Activated CD4-positive, CD25-positive, alpha-beta regulatory T cell treated with anti-CD3 and anti-CD28 coated beads, Interleukin-2, amount 50 U/mL, for 16 hours (primary cell): ENCODE data around the gene SETDB1.
"Not testable (repeated sequence)": the region's sequence is repeated elsewhere in the genome, so short reads cannot be mapped to it uniquely, and the experiment has no call there.

Experiments
- DNase-seq: peaks from one replicate; pipeline ENCODE4 v3.0.0-alpha.2; 2020; ENCODE audit warnings: low read depth, low spot score

SETDB1 gene

DNA sequence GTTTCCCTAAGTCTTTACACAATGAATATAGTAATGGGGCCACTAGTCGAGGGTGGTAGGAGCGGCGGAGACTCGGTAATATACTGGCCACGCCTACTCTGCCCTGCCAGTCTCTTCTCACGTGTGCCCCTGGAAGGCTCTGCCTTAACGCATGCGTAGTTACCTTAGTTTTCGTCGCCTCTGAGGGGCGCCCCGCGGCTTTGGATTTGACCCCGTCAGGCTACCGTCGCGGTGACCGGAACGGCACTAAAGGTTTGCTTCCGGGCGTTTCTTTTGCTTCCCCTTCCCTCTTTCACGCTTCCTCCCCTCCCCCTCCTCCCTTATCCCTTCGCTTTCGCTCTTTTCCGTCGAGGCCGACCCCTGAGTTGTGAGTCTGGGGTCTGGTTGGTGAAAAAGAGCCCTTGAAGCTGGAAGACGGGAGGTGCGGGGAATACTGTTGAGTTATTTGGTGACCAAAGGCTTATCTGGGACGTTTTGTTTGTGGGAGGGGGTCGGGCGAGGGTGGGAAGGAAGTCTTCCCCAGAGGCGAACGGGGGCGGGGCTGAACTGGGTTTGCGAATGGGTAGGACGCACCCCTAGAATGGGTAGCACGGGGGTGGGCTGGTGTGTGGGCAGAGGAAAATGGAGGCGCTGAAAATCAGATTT is at the start of gene SETDB1:
SETDB1 (plus strand) TSS at position 267 of the 645 bp plus-strand sequence. CDS start 1,352 bp downstream, outside the sequence.
- peak; percentile 83 for DNase-seq

DNA sequence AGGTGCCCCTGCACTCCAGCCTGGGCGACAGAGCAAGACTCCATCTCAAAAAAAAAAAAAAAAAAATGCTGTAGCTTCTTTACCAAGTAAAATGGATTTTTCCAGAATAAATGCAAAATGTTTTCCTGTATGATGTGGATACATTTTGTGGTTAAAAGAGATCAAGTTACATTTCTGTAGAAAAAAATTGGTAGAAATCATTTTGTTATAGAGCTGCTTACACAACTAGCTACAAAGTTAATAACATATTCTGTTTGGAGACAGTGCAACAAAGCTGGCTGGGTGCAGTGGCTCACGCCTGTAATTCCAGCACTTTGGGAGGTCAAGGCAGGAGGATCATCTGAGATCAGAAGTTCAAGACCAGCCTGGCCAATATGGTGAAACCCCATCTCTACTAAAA is 47.2 kb upstream of the SETDB1 start:
- DNase-seq, result not testable (repeated sequence)

DNA sequence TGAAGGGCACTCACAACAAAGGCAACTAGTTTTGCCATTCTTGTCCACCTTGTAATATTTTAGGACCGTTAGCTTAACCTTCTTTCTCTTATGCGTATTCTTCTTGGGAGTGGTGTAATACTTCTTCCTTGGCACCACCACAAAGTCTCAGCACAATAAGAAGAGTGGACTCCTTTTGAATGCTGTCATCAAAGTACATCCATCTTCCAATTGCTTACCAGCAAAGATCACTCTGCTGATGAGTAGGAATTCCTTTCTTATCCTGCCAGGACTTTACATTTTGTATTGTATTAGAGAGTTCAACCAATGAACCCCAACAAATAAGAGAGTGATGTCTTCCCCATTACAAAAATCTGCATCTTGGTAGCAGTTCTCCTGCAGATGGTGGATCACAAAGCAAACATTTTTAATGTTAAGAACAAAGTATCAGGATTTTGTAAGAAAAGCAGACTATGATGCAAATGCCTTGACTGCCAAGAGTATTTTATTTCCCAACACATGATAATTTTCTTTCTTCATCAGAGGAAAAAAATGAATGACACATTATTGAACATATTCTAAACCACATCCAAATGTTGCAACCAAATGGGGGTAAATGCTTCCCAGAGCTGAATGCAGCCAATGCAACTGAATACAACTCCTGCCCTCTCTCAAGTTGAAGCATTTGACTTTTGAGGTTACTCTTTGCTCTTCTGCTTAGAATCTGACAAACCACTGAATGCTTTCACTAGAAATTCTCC is 44.7 kb upstream of the SETDB1 start:
- DNase-seq, result no peak

DNA sequence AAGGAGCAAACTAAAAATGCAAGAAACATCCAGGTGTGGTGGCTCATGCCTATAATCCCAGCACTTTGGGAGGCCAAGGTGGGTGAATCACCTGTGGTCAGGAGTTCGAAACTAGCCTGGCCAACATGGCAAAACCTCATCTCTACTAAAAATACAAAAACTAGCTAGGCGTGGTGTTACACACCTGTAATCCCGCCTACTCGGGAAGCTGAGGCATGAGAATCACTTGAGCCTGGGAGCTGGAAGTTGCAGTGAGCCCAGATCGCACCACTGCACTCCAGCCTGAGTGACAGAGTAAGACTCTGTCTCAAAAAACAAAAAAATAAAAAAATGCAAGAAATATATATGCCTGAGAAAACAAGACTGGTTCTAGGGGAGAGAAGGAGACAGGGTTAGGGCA is 43.0 kb upstream of the SETDB1 start:
- DNase-seq, result not testable (repeated sequence)

DNA sequence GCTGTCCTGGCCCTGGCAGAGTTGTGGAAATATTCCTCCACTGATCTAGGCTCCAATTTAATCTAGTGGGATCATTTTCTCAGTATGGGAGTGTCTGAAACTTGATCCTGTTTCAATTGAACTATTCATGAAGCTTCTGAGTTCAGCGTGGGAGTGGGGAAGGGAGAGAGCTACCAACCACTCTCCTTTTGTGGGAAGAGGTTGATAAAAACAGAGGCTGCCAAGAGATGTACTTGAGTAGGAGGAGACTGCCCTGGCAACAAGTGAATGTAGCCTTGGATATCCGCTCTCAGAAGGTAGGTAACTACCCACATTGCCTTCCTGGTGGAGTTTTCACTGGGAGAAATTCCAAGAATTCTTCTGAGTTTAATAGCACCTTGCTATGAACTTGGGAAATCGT is 39.1 kb upstream of the SETDB1 start, which contains the start of gene CTXND2:
CTXND2 (plus strand) TSS at position 119 of the 400 bp plus-strand sequence. CDS start 25,179 bp downstream, outside the sequence.
- DNase-seq, result no peak

DNA sequence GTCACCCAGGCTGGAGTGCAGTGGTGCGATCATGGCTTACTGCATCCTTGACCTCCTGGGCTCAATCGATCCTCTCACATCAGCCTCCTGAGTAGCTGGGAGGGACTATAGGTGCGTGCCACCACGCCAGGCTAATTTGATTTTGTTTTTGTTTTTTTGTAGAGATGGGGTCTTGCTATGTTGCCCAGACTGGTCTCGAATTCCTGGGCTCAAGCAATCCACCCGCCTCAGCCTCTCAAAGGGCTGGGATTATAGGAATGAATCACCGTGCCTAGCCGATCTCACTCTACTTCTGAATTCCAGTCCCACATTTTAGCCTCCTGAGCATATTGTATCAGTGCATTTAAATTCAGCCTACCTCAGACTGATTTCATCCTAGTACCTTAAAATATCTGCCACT is 37.4 kb upstream of the SETDB1 start:
- DNase-seq, result no peak

DNA sequence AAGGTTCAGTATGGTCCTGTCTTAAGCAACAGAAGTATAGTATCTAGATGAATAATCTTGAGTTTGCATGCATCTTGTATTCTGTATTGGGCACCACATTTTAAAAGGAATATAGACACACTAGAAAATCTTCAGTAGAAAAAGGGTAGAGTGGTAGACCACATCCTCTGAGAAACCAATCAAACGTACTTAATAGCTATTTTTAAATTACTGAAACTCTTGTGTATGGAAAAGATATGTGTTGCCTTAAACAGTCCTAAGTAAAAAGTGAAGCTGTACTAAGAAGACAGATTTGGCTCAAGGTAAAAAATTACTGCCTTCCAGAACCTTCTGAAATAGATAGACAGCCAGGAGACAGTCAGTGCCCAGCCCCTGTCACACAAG is 36.1 kb upstream of the SETDB1 start:
- no peak for DNase-seq

DNA sequence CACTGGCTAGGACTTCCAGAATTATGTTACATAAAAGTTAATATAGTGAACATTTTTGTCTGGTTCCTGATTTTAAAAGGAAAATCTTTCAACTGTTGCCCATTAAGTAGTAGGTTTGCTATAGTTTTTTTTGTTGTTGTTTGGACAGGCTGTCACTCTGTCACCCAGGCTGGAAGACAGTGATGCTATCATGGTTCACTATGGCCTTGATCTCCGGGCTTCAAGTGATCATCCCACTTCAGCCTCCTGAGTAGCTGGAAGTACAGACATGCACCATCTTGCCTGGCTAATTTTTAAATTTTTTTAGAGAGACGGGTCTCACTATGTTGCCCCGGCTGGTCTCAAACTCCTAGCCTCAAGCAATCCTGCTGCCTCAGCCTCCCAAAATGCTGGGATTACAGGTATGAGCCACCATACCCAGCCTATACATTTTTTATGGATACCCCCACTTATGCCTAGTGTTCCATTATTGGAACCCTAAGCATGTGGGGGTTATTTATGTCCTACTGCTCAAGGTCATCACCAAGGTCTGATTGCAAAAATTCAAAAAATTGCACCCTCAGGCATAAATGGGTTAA is 32.7 kb upstream of the SETDB1 start:
- no peak for DNase-seq

DNA sequence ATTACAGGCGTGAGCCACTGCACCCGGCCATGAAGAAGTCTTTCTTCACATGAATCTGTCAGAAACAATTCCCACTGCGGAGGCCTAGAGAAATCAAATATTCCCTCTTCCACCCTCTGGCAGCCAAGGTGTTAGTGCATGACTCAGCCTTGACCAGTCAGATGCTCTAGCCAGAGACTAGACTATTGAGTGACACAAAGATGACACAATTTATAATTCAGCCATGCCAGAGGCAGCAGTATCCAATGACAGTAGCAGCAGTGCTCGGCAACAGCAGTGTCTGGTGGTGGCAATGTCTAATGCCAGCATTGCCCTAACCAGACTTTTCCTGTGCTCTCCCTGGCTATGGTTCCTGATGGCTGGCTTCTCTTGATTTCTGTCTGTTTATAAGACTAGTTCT is 30.5 kb upstream of the SETDB1 start:
- no peak for DNase-seq

DNA sequence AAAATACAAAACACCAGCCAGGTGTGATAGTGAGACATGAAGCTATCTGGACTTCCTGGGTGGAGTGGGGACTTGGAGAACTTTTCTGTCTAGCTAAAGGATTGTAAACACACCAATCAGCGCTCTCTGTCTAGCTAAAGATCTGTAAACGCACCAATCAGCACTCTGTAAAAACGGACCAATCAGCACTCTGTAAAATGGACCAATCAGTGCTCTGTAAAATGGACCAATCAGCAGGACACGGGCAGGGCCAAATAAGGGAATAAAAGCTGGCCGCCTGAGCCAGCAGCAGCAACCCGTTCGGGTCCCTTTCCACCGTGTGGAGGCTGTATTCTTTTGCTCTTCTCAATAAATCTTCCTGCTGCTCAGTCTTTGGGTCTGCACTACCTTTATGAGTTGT is 26.4 kb upstream of the SETDB1 start:
- DNase-seq, result not testable (repeated sequence)

DNA sequence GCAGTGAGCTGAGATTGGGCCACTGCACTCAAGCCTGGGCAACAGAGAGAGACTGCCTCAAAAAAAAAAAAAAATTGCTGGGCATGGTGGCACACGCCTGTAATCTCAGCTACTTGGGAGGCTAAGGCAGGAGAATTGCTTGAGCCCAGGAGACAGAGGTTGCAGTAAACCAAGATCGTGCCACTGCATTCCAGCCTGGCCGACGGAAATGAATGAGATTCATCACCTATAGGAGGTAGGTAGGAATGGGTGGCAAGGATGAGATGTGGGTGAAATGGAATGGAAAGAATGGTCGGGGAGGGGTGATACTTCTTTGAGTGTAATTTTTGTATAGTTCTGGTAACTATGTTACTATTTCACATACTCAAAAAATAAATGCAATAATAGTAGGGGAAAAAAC is 23.8 kb upstream of the SETDB1 start:
- DNase-seq, result no peak

DNA sequence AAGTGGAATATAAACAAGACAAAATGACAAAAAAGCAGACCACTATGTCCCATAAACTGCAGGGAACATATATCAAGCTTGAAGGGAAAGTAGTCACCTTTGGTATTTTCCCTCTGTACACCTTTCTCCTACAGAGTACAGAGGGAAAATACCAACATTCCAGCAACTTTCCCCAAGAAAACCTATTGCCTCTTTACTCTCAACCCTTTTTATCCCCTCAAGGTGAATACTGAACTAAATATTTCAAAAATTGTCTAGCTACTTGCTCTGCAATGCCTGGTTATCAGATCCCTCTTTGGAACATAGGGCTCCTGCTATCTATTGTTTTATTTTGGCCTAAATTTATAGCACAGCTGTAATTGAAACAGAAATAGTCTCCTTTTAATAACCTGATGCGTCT is 23.4 kb upstream of the SETDB1 start:
- no peak for DNase-seq

DNA sequence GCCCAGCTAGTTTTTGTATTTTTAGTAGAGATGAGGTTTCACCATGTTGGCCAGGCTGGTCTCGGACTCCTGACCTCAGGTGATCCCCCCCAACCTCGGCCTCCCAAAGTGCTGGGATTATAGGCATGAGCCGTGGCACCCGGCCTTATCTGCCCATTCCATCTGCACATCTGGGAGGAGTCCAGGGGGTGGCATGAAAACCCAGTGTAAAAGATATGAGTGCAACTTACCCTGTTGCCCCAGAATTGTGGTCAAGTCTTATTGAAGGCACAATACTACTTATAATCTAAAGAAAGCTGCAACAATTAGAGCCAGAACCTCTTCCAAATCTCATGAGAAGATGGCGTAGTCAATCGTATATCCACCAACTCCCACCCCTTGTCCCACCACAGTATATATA is 20.9 kb upstream of the SETDB1 start:
- no peak for DNase-seq

DNA sequence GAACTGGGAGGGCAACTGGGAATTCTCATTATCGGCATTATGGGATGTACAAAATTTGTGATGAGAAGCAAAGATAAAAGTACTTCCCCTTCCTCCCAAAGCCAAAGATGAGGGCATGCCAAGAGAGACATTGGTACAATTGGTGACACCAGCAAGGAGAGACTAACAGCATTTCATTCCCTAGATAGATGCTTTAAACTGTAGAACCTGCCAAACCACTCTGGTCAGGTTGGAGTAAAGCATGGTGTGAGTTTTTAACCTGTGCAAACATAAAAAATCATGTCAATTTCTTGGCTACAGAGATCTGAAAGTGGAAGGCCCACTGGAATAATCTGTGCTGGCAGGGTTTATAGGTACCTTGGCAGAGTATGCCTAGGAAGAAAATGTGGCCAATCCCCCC is 19.8 kb upstream of the SETDB1 start:
- no peak for DNase-seq

DNA sequence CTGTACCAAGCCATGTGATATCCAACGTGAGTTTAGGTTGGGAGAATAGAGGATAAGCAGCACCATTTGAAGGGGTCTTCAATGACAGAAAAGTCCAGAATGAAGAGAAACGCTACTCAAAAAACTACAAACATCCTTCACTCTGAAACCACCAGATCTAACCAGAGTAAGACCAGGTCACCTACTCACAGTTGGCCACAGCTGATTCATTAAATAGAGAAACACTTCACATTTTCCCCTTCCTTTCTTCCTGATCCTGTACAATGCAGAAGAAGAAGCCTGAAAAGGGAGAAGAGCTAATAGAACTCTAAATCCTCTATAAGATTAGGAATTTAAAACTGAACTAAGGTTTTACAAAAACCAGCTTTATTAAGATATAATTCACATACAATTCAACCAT is 19.4 kb upstream of the SETDB1 start:
- DNase-seq, result no peak

DNA sequence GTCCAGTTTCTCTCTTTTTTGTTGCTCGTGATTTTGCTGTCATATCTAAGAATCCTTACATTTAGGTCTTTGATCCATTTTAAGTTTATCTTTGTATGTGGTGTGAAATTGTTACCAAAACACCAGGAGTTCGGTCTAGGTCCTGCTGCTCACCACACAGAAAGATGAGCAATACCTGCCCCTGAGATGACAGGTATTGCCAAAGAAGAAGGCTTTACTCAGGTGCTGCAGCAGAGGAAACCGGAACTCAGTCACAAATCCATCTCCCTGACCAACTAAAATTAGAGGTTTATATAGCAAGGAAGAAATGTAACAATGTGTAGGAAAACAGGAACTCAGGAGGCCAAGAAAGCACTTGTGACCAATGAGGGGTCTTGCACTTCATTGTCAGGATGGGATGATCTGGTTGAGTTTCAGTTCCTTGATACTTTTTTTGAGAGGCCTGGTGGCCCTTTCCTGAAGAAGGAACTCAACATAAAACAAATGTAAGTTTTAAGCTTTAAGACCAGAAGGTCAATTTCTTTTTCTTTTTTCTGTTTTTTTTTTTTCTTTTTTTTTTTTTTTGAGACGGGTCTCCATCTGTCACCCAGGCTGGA is 16.5 kb upstream of the SETDB1 start:
- no peak for DNase-seq

DNA sequence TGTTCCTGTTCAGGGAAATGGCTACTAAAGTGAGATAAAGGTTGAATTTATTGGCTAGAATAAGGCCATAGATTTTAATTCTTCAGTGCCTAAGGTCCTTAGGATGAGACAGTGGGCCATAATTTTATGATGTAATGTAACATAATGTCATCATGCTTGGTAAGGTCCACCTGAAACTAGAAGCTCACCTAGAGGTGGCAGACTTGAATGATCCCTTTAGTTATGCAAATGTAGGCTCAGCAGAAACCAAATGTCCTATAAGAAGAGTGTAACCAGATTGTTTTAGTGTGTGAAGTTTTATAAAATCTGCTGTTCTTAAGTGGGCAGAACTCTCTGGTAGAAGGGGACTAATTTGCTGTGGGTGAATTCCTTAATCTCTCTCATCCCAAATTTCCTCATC is 13.5 kb upstream of the SETDB1 start:
- no peak for DNase-seq

DNA sequence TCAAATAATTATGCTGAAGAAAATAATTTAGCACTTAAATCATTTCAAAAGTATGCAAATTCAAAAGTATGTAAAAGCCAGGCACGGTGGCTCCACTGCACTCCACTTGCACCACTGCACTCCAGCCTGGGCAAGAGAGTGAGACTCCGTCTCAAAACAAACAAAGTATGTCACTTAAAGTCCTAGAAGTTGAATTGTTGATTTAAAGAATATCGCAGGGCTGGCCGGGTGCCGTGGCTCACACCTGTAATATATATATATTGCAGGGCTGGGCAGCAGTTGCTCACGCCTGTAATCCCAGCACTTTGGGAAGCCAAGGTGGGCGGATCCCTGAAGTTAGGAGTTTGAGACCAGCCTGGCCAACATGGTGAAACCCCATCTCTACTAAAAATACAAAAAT is 8.8 kb upstream of the SETDB1 start:
- DNase-seq, result no peak

DNA sequence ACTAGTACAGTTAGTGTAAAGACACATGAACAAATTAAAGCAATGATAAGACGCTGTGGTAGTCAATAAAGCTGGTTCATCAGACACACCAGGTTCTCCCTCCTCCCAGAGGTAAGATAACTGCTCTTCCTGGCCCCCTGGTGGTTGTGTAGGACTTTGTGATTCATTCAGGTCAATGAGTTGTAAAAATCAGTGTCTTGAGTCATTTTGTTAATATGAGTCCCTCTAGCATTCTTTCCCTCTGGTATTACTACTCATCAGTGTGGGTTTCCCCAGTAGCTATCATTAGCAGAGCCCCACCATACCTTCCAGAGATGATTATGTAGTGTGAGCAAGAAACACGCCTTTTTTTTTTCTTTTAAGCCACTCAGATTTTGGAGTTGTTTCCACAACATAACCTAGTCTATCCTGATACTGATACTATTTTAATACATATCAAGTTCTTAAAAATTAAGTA is 3.6 kb upstream of the SETDB1 start:
- DNase-seq, result peak; percentile 70

DNA sequence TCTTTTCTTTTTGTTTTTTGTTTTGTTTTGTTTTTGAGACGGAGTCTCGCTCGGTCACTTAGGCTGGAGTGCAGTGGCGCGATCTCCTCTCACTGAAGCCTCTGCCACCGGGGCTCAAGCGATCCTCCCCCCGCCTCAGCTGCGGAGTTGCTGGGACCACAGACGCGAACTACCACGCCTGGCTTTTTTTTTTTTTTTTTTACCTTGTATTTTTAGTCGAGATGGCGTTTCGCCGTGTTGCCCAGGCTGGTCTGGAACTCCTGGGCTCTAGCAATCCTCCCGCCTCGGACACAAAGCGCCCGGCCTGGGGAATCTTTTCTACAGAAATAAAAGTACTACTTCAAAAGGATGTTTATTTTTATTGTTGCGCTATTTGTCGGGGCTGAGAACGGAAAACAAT is 1.1 kb upstream of the SETDB1 start:
- DNase-seq, result no peak

DNA sequence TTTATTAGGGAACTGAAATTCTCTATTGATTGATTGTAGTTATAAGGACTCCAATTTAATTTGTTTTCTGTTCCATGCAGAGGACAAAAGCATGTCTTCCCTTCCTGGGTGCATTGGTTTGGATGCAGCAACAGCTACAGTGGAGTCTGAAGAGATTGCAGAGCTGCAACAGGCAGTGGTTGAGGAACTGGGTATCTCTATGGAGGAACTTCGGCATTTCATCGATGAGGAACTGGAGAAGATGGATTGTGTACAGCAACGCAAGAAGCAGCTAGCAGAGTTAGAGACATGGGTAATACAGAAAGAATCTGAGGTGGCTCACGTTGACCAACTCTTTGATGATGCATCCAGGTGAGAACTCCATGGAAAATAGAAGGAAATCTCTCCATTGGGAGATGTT is 1.5 kb downstream of the SETDB1 start:
- no peak for DNase-seq

DNA sequence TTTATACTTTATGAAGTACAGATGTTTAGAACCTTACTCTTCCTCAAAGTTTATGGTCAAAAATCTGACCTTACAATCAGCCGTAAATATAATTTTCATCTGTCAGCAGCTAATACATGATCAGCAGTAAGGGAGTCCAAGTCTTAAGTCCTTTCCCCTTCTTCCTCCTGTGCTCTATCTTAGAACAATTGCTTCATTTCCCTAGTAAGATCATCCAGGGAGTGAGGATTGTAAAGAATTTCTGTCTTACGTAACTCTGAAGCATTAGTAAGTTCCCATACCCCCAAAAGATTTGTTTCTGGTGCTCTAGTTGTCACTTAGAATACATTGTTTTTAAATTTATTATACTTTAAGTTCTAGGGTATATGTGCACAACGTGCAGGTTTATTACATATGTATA is 2.1 kb downstream of the SETDB1 start:
- DNase-seq, result no peak

DNA sequence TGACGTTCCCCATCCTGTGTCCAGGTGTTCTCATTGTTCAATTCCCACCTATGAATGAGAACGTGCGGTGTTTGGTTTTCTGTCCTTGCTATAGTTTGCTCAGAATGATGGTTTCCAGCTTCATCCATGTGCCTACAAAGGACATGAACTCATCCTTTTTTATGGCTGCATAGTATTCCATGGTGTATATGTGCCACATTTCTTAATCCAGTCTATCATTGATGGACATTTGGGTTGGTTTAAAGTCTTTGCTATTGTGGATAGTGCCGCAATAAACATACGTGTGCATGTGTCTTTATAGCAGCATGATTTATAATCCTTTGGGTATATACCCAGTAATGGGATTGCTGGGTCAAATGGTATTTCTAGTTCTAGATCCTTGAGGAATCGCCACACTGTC is 2.6 kb downstream of the SETDB1 start:
- DNase-seq, result not testable (repeated sequence)
